HG02798 (cell line): ENCODE data around the gene CDH18.

Source experiments
- ATAC-seq: cut with Tn5 transposase; IDR thresholded peaks from one replicate; pipeline ENCODE4 v1.9.1; 2021; ENCODE audit warnings: mild to moderate bottlenecking; ENCODE audit not compliant: unreplicated experiment, poor library complexity

CDH18 gene

GRCh38 chr5:19619571-19619970 lies 368.4 kb downstream of the CDH18 start:
- ATAC-seq: no peak

- no peak for ATAC-seq
Measured at GRCh38 chr5:19616701-19617215, 371.2 kb downstream of the CDH18 start.

GRCh38 chr5:19615661-19616060 lies 372.3 kb downstream of the CDH18 start:
- ATAC-seq: no peak

GRCh38 chr5:19615071-19615470 lies 372.9 kb downstream of the CDH18 start:
- ATAC-seq: no peak

GRCh38 chr5:19608444-19609002 lies 379.5 kb downstream of the CDH18 start:
- no peak for ATAC-seq

- ATAC-seq: no peak
Measured at GRCh38 chr5:19605846-19606407, 382.1 kb downstream of the CDH18 start.

- ATAC-seq: no peak
Measured at GRCh38 chr5:19584131-19584530, 403.9 kb downstream of the CDH18 start.

- no peak for ATAC-seq
Measured at GRCh38 chr5:19577882-19578281, 410.1 kb downstream of the CDH18 start.

- ATAC-seq: no peak
Measured at GRCh38 chr5:19568004-19568403, 420.0 kb downstream of the CDH18 start.

- no peak for ATAC-seq
Measured at GRCh38 chr5:19565466-19565865, 422.5 kb downstream of the CDH18 start.

- ATAC-seq: no peak
Measured at GRCh38 chr5:19564036-19564435, 424.0 kb downstream of the CDH18 start.

- no peak for ATAC-seq
Measured at GRCh38 chr5:19555876-19556275, 432.1 kb downstream of the CDH18 start.

GRCh38 chr5:19555436-19555835 lies 432.6 kb downstream of the CDH18 start:
- ATAC-seq: no peak

- no peak for ATAC-seq
Measured at GRCh38 chr5:19554524-19554923, 433.5 kb downstream of the CDH18 start.

- no peak for ATAC-seq
Measured at GRCh38 chr5:19547640-19548039, 440.4 kb downstream of the CDH18 start.

- ATAC-seq: no peak
Measured at GRCh38 chr5:19546521-19546920, 441.5 kb downstream of the CDH18 start.

GRCh38 chr5:19538607-19539006 lies 449.4 kb downstream of the CDH18 start:
- no peak for ATAC-seq

- no peak for ATAC-seq
Measured at GRCh38 chr5:19536387-19536786, 451.6 kb downstream of the CDH18 start.

- no peak for ATAC-seq
Measured at GRCh38 chr5:19534751-19535150, 453.2 kb downstream of the CDH18 start.

- ATAC-seq: no peak
Measured at GRCh38 chr5:19532936-19533335, 455.1 kb downstream of the CDH18 start.

GRCh38 chr5:19531374-19531952 lies 456.5 kb downstream of the CDH18 start:
- ATAC-seq: no peak

GRCh38 chr5:19519448-19519847 lies 468.6 kb downstream of the CDH18 start:
- ATAC-seq: no peak
